Hepatocyte (in vitro differentiated cells): Measurements from ENCODE around the gene AMMECR1L. TPM values are rescaled to one million over a fixed set of nuclear protein-coding genes. Genes with fewer than 3 reads are reported as not detected.

Experiments
- DNase-seq: peaks from one replicate; pipeline ENCODE4 v3.0.0-alpha.2; 2016; ENCODE audit warnings: low spot score
- H2AFZ ChIP-seq: fragments of 200-600 bp; sonication (generic); 2 replicates; pipeline ENCODE4 v1.6.0; 2016; ENCODE audit warnings: antibody characterized with exemption, mild to moderate bottlenecking
- H3K27ac ChIP-seq: fragments of 200-600 bp; sonication (generic); 2 replicates; pipeline ENCODE4 v1.5.1; 2016; ENCODE audit warnings: mild to moderate bottlenecking
- H3K27me3 ChIP-seq: fragments of 200-600 bp; sonication (generic); 2 replicates; pipeline ENCODE4 v1.6.1; 2016
- H3K36me3 ChIP-seq: fragments of 200-600 bp; sonication (generic); replicated peaks from 2 replicates; pipeline ENCODE4 v1.5.1; 2016; ENCODE audit warnings: low read depth; ENCODE audit not compliant: insufficient read depth
- H3K4me1 ChIP-seq: fragments of 200-600 bp; sonication (generic); 2 replicates; pipeline ENCODE4 v1.5.1; 2016; ENCODE audit warnings: mild to moderate bottlenecking, moderate library complexity; ENCODE audit not compliant: insufficient read depth
- H3K4me2 ChIP-seq: fragments of 200-600 bp; sonication (generic); 2 replicates; pipeline ENCODE4 v1.6.0; 2016
- H3K4me3 ChIP-seq: fragments of 200-600 bp; sonication (generic); 2 replicates; pipeline ENCODE4 v1.5.1; 2016; ENCODE audit warnings: mild to moderate bottlenecking
- H3K79me2 ChIP-seq: fragments of 200-600 bp; sonication (generic); 2 replicates; pipeline ENCODE4 v1.6.0; 2017; ENCODE audit warnings: mild to moderate bottlenecking
- H3K9me2 ChIP-seq: fragments of 200-600 bp; sonication (generic); replicated peaks from 2 replicates; pipeline ENCODE4 v1.6.0; 2017; ENCODE audit warnings: mild to moderate bottlenecking; ENCODE audit not compliant: insufficient read depth
- H3K9me3 ChIP-seq: fragments of 200-600 bp; sonication (generic); 2 replicates; pipeline ENCODE4 v1.5.1; 2016; ENCODE audit warnings: low read depth, mild to moderate bottlenecking
- H4K20me1 ChIP-seq: fragments of 200-600 bp; sonication (generic); 2 replicates; pipeline ENCODE4 v1.6.0; 2016; ENCODE audit warnings: mild to moderate bottlenecking; ENCODE audit not compliant: insufficient read depth, poor library complexity, severe bottlenecking
- CTCF ChIP-seq: fragments of 200-600 bp; sonication (generic); IDR thresholded peaks from 2 replicates; pipeline ENCODE4 v1.5.1; 2016; ENCODE audit warnings: antibody characterized with exemption, mild to moderate bottlenecking; ENCODE audit not compliant: poor library complexity
- EZH2 ChIP-seq: fragments of 200-600 bp; sonication (generic); IDR thresholded peaks from 2 replicates; pipeline ENCODE4 v1.6.1; 2016; ENCODE audit warnings: antibody characterized with exemption, mild to moderate bottlenecking, borderline replicate concordance
- EZH2phosphoT487 ChIP-seq: fragments of 200-600 bp; sonication (generic); IDR thresholded peaks from one replicate; pipeline ENCODE4 v1.6.1; 2018; ENCODE audit warnings: antibody characterized with exemption, mild to moderate bottlenecking, low read depth, moderate library complexity; ENCODE audit not compliant: unreplicated experiment, severe bottlenecking
- WGBS: methylation state at CpG from one replicate; pipeline ENCODE4 v1.1.6; 2016; ENCODE audit warnings: low lambda C conversion rate; ENCODE audit errors: missing lambda C conversion rate; 5-methylcytosine and 5-hydroxymethylcytosine counted together
- polyA plus RNA-seq: library from polyadenylated mRNA; unstranded; fragments of >200 nt; fragmentation: Nextera tagmentation; extraction: Ambion mirVana; gene quantifications from 2 replicates; pipeline ENCODE4 v1.2.1, GENCODE V29; 2016
- total RNA-seq: library from RNA; depleted of rRNA; stranded (reverse); fragments of >200 nt; gene quantifications from 2 replicates; pipeline ENCODE4 v1.2.3, GENCODE V29; 2014

The AMMECR1L gene
- total and polyA plus RNA-seq, 2 experiments from 2014 or later, result 8.1 to 14.7 TPM

- 89% methylated on average over 4 of the region's 4 CpGs for WGBS
- TF ChIP-seq CTCF (no peak), EZH2 (no peak), EZH2phosphoT487 (no peak)
These were observed 32.1 kb downstream of the AMMECR1L start for GRCh38 chr2:127853671-127854070.

GRCh38 chr2:127852388-127852787 lies 33.4 kb downstream of the AMMECR1L start:
- H2AFZ ChIP-seq, result no peak overlapping the region
- peaks cover 77% of the 10 kb centered on the region for H3K79me2 ChIP-seq
- H4K20me1 ChIP-seq, result peaks cover 27% of the 10 kb centered on the region

More at GRCh38 chr2:127853671-127854070, 32.1 kb downstream of the AMMECR1L start:
- DNase-seq, result no peak
- no peaks in the 10 kb centered on the region for H3K9me2 ChIP-seq
- no peak overlapping the region for H3K4me2 ChIP-seq
- peaks cover 84% of the 10 kb centered on the region for H3K79me2 ChIP-seq
- no peaks in the 10 kb centered on the region for H3K27me3 ChIP-seq
- H3K4me1 ChIP-seq, result peaks cover 21% of the 10 kb centered on the region
- no peaks in the 10 kb centered on the region for H3K9me3 ChIP-seq
- H2AFZ ChIP-seq, result no peak overlapping the region
- H3K27ac ChIP-seq, result no peak overlapping the region
- peaks cover 27% of the 10 kb centered on the region for H4K20me1 ChIP-seq
- H3K36me3 ChIP-seq, result no peaks in the 10 kb centered on the region
- no peak overlapping the region for H3K4me3 ChIP-seq

DNA sequence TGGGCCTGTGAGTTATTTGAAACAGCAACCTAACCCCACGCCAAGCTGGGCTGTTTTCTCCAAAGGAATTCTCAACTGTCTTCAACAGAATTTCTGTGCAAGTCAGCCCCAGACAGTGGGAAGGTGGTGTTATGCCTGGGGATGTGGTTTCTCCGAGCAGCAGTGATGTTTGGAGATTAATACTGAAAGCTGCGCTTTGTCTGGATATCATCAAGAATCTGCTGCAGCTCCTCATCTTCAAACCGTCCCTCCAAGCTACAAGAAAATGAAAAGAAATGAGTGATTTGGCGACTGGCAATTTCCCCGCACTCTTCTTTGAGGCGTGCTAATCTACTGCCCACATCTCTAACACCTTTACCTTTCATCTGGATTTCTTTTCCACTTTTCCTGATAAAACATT lies 37.8 kb downstream of the AMMECR1L start:
- Histone ChIP-seq H3K27me3 (no peaks in the 10 kb centered on the region), H3K9me2 (no peaks in the 10 kb centered on the region), H3K9me3 (no peaks in the 10 kb centered on the region), H3K4me3 (no peak overlapping the region), H3K4me2 (no peak overlapping the region), H3K27ac (no peak overlapping the region), H3K79me2 (peaks cover 33% of the 10 kb centered on the region), H4K20me1 (no peaks in the 10 kb centered on the region), H2AFZ (no peak overlapping the region), H3K36me3 (no peaks in the 10 kb centered on the region), H3K4me1 (no peaks in the 10 kb centered on the region)
- TF ChIP-seq EZH2phosphoT487, result no peak
- no peak for TF ChIP-seq EZH2
- no peak for TF ChIP-seq CTCF
- DNase-seq, result no peak
- 91% methylated on average over 7 of the region's 7 CpGs for WGBS

More at GRCh38 chr2:127852388-127852787, 33.4 kb downstream of the AMMECR1L start:
- no peak overlapping the region for H3K4me3 ChIP-seq
- H3K27ac ChIP-seq, result no peak overlapping the region
- no peak for TF ChIP-seq EZH2
- no peak for TF ChIP-seq EZH2phosphoT487
- TF ChIP-seq CTCF, result no peak
- H3K4me2 ChIP-seq, result no peak overlapping the region
- H3K9me2 ChIP-seq, result no peaks in the 10 kb centered on the region
- WGBS, result 98% methylated on average over 8 of the region's 8 CpGs
- peaks cover 21% of the 10 kb centered on the region for H3K4me1 ChIP-seq
- DNase-seq, result no peak
- no peaks in the 10 kb centered on the region for H3K9me3 ChIP-seq
- no peaks in the 10 kb centered on the region for H3K27me3 ChIP-seq
- no peaks in the 10 kb centered on the region for H3K36me3 ChIP-seq

DNA sequence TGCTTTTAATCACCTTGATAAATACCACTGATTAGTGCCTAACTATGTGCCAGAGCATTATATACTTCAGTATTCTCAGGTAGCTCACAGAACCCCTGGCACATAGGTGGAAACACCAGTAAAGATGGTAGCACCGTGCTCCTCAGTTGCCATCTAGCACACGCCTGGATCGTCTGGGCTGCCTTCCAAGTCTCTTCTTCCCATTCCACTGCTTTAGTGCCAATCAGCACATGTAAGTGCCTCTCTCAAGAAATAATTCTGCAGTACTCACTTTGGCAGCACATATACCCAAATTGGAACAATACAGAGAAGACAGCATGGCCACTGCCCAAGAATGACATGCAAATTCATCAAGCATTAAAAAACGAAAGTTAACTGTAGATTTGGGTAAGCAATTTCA lies 40.8 kb downstream of the AMMECR1L start:
- DNase-seq, result no peak
- Histone ChIP-seq H2AFZ (no peak overlapping the region), H3K9me3 (no peaks in the 10 kb centered on the region), H3K4me1 (no peaks in the 10 kb centered on the region), H3K27ac (no peak overlapping the region), H3K36me3 (no peaks in the 10 kb centered on the region), H3K4me2 (no peak overlapping the region), H3K9me2 (no peaks in the 10 kb centered on the region), H3K4me3 (no peak overlapping the region), H3K27me3 (no peaks in the 10 kb centered on the region), H3K79me2 (peaks cover 6% of the 10 kb centered on the region), H4K20me1 (no peaks in the 10 kb centered on the region)
- TF ChIP-seq EZH2phosphoT487 (no peak), CTCF (no peak), EZH2 (no peak)
- 97% methylated on average over 4 of the region's 4 CpGs for WGBS
